ENCODE data around the gene TENT5C.
A peak's percentile ranks its signal among the peaks of the same experiment; 100 is the strongest.

GRCh38 chr1:117605774-117606648 is at the start of gene TENT5C:
- TF ChIP-seq, protein P1, sequence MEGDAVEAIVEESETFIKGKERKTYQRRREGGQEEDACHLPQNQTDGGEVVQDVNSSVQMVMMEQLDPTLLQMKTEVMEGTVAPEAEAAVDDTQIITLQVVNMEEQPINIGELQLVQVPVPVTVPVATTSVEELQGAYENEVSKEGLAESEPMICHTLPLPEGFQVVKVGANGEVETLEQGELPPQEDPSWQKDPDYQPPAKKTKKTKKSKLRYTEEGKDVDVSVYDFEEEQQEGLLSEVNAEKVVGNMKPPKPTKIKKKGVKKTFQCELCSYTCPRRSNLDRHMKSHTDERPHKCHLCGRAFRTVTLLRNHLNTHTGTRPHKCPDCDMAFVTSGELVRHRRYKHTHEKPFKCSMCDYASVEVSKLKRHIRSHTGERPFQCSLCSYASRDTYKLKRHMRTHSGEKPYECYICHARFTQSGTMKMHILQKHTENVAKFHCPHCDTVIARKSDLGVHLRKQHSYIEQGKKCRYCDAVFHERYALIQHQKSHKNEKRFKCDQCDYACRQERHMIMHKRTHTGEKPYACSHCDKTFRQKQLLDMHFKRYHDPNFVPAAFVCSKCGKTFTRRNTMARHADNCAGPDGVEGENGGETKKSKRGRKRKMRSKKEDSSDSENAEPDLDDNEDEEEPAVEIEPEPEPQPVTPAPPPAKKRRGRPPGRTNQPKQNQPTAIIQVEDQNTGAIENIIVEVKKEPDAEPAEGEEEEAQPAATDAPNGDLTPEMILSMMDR (IDR thresholded peaks at IDR 0.05; ENCODE audit: low read depth, low read length) = no peak
- TF ChIP-seq POLR2A (IDR thresholded peaks at IDR 0.05; ENCODE audit: extremely low read depth, insufficient read length) (peak; percentile 98), MAX (IDR thresholded peaks at IDR 0.05; ENCODE audit: low read depth, low read length) (no peak)

Measured in NB4 (cell line).